ENCODE measurements around the gene SSBP3.
"Not testable (repeated sequence)": the region's sequence is repeated elsewhere in the genome, so short reads cannot be mapped to it uniquely, and the experiment has no call there.

SSBP3 gene

DNA sequence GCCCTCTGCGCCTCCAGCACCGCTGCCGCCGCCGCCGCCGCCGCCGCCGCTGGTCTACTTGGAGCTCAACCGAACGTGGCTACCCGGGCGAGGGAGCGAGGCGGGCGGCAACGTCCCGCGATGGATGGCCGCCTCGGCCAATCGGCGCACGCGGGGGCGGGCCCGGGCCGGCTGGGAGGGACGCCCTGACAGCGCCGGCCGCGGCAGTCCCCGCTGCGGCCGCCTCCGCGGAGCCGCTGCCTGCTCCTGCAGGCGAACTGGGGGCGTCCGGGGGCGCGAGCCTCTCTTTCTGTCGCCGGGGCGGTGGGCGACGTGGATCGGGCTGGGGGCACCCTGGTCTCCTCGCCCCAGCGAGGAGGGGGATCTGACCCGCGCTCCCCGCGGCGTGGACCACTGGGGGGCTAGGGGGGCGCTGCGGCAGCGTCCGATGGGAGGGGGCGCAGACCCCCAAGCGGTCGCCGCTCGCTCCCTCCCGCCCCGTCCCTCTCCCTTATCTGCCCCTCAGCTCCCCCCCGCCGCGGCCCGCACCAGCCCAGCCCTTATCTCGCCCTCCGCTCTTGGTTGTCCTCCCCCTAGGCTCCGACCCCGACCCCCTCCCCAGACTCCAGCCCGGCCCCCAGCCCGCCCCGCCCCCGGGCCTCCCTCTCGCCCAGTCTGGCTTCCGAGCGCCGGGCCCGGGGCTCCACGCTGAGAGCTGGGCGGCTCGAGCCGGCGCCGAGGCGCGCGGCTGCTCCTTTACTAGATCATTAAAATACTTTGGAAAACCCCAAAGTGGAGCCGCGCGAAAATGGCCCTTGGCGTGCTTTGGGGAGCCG, at the start of gene SSBP3:
Gene SSBP3, minus strand, starts transcription at position 56 of the 815 bp plus-strand sequence.
- peak; percentile 93 for DNase-seq

DNA sequence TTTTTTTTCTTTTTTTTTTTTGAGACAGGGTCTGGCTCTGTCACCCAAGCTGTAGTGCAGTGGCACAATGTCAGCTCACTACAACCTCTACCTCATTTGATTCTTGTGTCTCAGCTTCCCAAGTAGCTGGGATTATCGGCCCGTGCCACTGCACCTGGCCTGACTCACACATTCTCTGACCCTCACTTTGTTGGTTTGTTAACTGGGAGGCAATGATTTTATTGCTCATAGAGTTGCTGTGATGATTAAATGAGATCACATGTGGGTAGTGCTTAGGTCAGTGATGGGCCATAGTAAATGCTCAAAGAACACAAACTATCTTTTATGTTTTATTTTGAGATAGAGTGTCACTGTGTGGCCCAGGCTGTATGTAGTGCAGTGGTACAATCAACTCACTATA, 47.3 kb upstream of the SSBP3 start:
- DNase-seq: no peak

DNA sequence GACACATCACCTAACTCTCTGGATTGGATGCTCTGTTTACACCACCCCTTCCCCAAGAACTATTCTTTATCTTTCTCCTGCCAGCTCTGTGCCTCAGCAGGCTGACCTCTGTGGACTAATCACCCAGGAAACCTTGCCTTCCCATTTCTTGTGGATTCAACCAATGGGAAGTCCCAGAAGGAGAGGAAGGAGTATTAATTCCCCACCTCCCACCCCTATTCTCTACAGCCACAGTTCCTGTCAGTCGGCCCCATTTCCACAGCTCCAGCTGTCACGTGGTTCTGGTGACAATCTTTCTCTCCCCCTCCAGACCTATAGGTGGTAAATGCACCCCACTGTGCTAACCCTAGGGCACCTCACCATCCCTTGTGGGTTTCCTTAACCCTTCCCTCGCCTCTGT, 46.8 kb upstream of the SSBP3 start:
- no peak for DNase-seq

DNA sequence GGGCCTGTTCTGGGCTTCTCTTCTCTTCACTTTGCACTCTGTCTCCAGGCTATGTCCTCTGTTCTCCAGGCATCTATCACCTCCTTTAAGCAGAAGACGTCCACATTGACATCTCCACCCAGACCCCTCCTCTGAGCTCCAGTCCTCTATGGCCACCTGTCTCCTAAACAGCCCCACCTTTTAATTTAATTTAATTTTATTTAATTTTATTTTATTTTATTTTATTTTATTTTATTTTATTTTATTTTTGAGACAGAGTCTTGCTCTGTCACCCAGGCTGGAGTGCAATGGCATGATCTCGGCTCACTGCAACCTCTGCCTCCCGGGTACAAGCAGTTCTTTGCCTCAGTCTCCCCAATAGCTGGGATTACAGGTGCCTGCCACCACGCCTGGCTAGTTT, 43.2 kb upstream of the SSBP3 start:
- not testable (repeated sequence) for DNase-seq

DNA sequence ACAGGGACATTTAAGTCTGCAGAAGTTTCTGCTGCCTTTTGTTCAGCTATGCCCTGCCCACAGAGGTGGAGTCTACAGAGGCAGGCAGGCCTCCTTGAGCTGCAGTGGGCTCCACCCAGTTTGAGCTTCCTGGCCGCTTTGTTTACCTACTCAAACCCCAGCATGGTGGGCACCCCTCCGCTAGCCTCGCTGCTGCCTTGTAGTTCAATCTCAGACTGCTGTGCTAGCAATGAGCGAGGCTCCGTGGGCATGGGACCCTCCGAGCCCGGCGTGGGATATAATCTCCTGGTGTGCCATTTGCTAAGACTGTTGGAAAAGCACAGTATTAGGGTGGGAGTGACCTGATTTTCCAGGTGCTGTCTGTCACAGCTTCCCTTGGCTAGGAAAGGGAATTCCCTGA, 42.6 kb upstream of the SSBP3 start:
- DNase-seq: not testable (repeated sequence)

DNA sequence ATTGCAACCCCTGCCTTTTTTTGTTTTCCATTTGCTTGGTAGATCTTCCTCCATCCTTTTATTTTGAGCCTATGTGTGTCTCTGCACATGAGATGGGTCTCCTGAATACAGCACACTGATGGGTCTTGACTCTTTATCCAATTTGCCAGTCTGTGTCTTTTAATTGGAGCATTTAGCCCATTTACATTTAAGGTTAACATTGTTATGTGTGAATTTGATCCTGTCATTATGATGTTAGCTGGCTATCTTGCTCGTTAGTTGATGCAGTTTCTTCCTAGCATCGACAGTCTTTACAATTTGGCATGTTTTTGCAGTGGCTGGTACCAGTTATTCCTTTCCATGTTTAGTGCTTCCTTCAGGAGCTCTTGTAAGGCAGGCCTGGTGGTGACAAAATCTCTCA, 40.9 kb upstream of the SSBP3 start:
- not testable (repeated sequence) for DNase-seq

DNA sequence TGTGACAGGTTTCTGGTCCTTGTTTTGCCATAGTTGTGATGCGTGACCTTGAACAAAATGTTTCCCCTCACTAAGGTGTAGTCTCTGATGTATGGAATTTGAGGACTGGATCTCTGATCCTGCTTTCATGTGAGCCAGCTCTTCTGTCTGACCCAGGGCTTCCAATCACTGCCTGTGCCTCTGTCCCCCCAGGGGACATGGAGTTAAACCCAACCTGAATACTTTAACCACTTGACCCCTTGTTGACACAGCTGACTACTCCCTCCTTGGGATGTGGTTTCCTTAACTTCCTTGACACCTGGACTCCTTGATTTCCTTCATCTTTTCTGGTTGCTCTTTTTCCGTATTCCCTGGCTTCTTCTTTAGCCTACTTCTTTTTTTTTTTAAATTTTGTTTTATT, 36.0 kb upstream of the SSBP3 start:
- no peak for DNase-seq

DNA sequence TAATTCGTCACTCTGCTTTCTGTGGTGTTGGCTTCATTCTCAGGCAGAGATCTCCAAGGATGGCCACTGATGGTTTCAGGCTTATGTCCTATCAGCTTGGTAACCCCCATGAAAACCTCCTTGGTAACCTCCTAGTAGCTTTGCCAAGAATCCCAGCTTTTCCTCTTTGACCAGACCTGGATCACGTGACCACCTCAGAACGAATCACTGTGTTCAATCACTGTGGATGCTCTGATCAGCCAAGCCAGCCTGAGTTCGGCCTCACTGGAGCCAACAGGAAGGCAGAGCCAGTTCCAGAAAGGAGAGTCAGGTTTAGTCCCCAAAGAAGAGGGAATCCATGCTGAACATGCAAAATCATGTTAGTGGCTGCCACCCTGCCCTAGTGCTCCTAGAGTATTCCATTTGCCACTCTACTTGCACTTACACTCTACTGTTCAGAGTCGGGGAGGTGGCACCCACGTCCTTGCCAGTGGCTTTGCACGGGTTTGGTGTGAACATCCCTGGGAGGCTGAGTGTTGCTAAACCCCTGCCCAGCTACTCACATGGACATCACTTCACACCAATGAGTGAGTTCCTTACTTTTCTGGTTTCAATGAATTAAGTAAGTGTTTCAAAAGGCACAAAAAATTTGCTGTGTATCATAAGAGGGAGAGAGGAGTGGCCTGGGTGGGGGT, 33.5 kb upstream of the SSBP3 start:
- no peak for DNase-seq

DNA sequence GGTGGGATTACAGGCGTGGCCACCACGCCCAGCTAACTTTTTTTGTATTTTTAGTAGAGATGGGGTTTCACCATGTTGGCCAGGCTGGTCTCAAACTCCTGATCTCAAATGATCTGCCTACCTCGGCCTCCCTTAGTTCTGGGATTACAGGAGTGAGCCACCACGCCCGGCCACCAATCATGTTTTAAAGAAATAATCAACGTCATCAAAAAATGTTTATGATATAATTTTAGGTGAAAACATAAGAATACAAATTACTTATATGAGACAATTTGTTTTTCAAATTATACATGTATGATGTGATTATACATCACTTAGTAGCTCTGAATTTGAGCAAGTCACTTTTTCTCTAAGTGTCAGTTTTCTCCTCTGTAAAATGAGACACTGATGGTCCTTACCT, 31.6 kb upstream of the SSBP3 start:
- DNase-seq: no peak

DNA sequence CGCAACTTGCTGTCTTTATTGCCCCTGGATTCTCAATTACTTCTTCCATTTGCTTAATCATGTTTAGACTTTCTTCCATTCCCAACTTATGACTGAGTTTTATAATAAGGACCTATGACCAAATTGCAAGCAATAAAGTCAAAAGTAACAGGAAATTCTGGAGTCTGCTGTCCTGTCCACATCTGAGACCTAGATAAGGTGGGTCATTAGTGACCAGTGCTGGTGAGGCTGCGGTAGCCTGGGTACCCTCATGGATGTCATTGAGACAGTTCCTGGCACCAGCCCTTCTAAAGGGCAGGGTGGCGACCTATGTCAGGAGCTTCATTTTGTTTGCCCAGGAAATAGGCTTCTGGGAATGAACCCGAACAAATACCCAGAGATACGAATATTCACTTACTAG, 30.6 kb upstream of the SSBP3 start:
- DNase-seq: no peak

DNA sequence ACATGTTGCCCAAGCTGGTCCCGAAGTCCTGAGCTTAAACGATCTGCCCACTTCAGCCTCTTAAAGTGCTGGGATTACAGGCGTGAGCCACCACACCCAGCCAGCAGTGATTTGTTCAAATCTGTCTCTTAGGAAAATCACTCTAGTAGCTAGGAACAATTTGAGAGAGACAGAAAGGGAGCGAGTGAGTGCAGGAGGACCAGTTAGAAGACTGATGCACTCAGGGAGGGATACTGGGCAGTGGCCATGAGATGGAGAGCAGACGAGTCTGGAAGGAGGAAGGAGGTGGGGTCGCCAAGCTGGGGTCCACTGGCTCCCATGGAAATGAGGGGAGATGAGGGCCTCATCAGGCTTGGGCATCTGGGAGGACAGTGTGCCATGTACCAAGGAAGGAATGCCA, 23.6 kb upstream of the SSBP3 start:
- no peak for DNase-seq

DNA sequence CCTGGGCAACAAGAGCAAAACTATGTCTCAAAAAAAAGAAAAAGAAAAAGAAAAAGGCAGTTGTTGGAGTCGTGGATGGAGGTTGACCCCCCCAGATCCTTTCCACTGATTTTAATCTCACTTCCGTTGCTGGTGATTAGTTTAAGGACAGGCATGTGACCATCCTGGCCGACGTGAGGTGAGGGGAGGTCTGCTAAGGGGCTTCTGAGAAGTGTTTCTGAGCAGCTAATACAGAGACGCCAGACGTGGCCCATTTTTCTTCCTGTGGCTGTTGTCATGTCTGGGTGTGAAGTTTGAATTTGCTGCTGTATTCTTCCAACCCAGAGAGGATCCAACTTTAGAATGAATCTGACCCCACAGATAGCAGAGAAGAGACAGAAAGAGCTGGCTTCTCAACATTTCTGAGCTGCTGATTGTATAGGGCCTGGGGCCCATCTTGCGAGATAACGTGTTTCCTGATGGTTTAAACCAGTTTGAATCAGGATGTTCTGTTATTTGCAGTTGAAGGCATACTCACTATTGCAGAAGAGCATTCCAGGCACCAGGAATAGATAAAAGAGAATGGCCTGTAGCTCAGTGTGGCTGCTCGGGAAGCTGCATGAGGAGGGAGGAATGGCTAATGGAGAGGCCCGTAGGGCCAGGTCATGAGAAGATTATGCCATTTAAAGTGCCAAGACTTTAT, 22.8 kb upstream of the SSBP3 start:
- DNase-seq: no peak

DNA sequence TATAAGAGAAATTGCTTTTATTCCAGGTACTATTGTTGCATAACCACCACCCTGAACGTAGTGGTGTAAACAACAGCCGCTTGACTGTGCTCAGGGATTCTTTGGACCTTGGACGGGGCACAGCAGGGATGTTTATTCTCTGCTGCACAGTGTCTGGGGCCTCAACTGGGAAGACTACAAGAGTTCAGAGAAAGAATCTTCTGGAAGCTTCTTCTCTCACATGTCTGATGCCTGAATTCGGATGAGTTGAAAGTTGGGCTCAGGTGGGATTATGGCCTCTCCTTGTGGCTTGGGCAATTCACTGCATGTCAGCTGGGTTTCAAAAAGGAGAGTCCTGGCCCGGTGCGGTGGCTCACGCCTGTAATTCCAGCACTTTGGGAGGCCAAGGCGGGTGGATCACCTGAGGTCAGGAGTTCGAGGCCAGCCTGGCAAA, 19.0 kb upstream of the SSBP3 start:
- no peak for DNase-seq

DNA sequence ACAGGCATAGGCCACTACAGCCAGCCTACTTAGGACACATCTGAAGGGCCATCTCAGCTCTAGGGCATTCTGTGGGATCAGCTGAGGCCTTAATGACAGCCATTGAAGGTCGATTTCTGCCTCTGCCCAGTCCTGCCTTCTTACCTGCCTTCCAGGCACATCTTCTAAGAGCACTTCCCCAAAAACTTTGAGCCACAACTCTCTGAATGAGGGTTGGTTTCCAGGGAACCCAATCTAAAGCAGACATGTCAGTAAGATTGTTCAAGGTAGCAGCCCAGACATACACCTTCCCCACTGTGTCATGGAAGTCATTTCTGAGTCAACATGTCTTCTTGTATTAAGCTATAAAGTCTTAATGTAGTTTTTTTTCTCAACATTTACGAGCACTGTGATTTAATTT, 18.2 kb upstream of the SSBP3 start:
- no peak for DNase-seq

DNA sequence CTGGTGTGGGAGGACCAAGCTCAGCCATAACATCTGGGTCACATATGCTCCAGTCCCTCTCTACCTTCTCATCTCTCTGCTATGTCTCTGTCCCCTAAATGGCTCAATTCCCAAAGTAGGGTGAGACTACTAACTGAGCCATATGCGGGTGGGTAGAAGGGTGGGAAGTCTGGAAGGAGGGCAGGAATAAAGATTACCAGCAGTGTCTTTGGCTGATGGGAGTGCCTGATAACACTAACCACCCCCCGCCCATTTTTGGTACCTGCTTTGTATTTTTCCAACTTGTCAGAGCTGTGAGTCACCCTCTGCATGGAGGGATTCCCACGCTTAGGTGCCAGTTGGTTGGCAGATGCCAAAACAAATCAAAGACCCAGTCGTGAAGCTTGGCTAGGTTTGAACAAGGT, 14.9 kb upstream of the SSBP3 start:
- no peak for DNase-seq

DNA sequence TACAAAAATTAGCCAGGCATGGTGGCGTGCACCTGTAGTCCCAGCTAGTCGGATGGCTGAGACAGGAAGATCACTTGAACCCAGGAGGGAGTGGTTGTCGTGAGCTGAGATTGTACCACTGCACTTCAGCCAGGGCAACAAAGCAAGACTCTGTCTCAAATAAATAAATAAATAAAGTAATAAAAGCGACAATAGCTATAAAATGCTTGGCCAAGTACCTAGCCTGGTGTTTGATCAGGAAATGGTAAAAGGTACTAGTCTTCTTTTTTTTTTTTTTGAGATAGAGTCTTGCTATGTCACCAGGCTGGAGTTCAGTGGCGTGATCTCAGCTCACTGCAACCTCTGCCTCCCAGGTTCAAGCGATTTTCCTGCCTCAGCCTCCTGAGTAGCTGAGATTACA, 12.4 kb upstream of the SSBP3 start:
- DNase-seq: not testable (repeated sequence)

DNA sequence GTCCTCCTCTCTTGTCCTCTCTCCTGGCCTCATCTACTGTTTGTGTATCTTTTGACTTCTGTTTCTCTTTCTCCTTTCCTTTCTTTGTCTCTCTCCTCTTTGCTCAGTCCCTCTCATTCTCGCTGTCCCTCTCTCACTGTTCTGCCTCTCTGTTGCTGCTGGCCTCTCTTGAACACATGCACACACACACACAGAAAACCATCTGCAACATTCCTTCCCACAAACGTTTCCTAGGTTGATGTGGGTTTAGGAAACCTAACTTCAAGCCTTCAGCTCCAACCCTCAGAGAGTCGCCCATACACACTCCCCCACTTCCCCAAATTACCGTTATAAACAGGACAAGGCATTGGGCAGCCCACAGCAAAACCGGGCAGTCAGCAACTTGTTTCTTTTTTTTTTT, 10.9 kb upstream of the SSBP3 start:
- no peak for DNase-seq

DNA sequence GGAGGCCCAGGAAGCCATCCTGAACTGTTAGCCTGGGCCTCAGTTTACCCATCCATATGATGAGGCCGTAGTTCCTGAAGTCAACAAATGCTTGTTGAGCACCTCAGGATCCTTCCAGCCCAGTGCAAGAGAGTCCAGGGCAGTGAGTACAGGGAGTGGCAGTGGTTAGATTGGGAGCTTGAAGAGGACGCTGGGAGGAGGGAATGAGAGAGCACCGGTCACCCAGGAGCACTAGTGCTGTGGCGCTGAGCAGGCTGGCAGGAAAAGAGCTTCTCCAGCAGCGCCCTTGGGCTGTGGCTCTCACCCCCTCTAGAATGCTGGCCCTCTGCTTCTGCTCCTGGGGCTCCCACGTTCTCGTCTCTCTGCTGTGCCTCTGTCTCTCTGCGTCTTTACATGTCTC, 10.2 kb upstream of the SSBP3 start:
- no peak for DNase-seq

DNA sequence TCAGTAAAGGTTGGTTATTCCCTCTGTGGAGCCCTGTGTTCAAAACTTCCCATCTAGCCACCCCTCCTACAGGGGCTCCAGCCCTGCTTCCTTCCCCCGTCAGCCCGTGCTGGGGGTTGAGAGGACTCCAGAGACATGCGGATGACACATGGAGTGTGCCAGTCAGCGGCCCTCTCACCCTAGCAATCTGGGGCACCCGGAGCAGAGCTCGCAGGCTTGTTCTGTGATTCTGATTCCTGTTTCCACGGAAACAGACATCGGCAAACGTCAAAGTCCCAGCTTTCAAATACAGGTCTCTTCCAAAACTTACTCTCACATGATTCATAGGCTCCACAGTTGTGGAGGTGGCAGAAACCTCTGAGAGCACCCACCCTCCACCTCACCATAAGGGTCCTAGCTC, 9.8 kb upstream of the SSBP3 start:
- DNase-seq: no peak

DNA sequence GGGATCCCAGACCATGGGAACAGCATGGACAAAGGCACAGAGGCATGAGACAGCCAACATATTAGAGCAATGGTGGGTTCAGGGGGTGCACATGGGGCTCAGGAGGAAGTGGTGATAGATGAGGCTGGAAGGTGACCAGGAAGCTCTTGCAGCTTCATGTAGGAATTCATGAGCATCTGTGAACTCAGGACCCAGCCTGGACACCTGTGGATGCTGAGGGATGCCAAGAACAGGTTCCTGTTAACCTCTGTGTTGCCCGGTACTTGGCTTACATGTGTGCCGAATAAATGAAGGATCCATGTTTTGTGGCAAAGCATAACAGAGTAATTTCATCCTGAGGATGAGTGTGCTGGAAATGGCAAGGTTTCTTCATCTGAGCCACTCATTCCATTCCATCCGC, 9.3 kb upstream of the SSBP3 start:
- DNase-seq: no peak

DNA sequence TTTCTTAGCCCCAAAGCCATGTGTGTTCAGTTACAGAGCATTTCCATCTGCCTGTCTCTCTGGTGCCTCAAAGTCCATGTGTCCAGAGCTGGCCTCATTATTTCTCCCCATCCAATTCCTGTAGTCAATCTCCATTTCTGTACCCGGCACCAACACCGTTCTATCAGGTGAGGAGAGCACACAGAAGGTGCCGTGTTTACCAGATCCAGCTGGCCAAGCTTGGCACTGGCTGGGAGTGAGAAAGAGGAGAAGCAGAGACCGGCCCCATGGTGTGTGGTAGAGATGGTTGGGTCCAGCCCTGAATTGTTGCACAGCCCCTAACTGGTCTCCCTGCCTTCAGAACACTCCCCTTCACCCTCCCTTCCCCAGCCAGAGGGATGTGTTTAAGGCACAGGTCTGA, 7.5 kb upstream of the SSBP3 start:
- DNase-seq: no peak

DNA sequence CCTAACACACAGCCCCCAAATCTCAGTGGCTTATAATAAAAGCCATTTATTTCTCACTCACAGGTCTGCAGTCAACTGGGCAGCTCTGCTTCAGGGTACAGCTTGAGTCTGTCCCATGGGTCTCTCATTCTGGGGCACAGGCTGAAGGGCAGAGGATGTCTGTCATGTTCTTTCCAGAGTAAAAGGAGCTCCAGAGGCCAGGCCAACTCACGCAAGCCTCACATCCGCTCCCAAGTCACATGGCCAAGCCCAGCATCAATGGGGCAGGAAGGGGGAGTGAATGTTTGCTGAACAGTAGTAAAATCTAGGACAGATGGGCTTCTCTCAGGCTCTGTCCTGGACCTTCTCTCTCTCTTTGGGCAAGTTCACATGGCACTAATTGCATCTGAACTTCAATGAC, 7.1 kb upstream of the SSBP3 start:
- DNase-seq: no peak

DNA sequence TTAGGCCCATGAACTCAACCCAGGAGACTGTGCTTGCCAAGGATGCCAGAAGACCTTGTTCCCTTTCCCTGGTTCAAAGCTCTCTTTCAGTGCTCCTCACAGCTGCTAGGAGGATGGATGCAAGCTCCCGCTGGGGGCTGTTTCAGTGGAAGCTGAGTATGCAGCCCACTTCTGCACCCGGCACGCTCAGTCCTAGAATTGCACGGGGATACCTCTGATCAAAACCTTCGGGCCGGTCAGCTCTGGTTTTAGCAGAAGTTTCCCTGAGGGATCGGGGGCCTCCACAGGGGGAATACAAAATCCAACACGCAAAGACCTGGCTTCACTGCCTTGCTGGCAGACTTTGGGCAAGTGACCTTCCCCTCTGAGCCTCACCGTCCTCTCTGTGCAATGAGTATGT, 4.2 kb upstream of the SSBP3 start:
- no peak for DNase-seq

All from CD4-positive, alpha-beta T cell treated with Interferon gamma for 1 hour (primary cell).